ENCODE measurements around the gene CR1L.

GRCh38 chr1:207748737-207749528, 104.0 kb downstream of the CR1L start:
- TF ChIP-seq CTCF (IDR thresholded peaks at IDR 0.05 in 8 of 11, conservative IDR thresholded peaks at IDR 0.05 in 3 of 11) (no peak), POLR2A (IDR thresholded peaks at IDR 0.05) (no peak)
